NCI-H1930 (cell line): ENCODE data around the gene OR5K3.
"Not testable (repeated sequence)": the region's sequence is repeated elsewhere in the genome, so short reads cannot be mapped to it uniquely, and the experiment has no call there.

Experiments used
- DNase-seq, 2 experiments: peaks; one replicate each; lab custom pipeline; 2025; lab: John Stamatoyannopoulos, UW

Gene OR5K3, protein sequence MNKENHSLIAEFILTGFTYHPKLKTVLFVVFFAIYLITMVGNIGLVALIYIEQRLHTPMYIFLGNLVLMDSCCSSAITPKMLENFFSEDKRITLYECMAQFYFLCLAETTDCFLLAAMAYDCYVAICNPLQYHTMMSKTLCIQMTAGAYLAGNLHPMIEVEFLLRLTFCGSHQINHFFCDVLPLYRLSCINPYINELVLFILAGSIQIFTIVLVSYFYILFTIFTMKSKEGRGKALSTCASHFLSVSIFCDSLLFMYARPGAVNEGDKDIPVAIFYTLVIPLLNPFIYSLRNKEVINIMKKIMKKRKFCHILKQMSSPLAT

DNA sequence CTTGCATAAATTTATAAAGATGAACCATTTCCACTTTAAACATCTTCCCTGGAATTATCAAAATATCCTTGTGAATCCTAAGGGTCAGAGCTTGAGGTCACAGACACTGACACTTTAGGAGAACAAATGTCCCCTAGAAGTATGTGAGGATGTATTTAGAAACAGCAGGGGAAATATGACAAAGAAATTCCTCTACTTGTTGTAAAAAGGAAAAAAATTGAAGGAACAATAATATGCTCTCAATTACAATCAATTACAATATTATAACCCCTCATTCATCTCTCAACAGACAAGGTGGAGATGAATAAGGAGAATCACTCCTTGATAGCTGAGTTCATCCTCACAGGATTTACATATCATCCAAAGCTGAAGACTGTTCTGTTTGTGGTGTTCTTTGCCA is at the start of gene OR5K3:
OR5K3 (plus strand) TSS at position 301 of the 400 bp plus-strand sequence; CDS start at position 301, 0 bp downstream.
- DNase-seq = no peak

DNA sequence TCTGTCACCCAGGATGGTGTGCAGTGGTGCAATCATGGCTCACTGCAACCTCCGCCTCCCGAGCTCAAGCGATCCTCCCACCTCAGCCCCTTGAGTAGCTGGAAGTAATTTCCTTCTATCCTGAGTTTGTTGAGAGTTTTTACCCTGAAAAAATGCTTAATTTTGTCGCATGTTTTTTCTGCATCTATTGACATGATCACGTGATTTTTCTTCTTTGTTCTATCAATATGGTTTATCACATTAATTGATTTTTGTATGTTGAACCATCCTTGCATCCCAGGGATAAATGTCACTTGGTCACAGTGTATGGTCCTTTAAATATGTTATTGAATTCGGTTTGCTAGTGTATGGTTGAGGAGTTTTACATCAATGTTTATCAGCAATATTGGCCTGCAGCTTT is 48.7 kb upstream of the OR5K3 start:
- DNase-seq = no peak

DNA sequence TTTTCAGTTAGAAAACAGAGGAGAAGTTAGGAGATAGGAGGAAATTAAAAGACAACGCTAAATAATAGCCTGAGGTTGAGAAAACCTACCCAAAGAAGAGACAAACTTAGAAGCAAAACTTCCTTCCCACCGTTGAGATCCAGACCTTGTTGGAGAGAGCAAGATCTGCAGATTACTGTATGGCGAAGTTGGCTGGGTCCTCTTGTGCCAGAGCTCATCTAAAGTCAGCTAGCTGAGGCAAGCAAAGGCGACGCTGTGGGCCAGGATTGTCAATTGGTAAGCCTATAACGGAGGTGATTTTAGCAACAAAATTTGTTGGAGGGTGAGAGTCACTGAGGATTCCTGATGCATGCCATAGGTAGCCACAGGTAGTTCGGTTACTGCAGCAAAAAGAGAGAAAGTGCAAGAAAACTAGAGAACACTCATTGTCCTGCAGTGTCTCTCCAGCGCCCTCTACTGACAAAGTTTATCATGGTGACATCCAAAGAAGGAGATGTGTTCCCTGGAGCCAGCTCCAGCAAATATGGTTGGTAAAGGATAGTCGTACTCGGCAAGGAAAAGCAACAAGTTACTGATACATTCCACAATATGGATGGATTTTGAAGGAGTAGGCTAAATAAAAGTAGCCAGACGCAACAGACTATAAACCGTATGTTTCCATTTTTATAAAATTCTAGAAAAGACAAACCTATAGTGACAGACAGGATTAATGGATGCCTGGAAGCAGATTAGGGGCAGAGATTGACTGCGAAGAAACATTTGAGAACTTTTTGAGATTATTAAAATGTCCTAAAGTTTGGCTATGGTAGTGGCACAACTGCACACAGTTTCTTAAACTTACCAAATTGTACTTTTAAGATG is 46.6 kb upstream of the OR5K3 start:
- peak; percentile 0 to 49 for DNase-seq

DNA sequence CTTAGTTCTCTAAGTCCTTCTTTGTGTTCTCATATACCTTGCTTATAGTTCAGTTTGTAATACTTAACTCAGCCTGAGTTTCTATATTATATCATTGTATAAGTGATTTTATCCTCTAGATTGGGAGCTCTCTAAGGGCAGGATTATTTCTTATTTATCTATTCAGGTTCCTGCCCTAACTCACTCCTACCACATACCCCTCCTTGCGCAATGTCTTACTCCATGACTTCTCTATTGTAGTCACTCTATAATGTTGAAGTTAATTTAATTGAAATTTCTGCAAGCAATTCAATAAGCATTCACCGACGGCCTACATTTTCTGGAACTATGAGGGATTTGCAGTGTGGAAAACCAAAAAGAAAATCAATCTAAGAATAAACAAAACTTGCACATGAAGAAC is 40.4 kb upstream of the OR5K3 start:
- no peak for DNase-seq

DNA sequence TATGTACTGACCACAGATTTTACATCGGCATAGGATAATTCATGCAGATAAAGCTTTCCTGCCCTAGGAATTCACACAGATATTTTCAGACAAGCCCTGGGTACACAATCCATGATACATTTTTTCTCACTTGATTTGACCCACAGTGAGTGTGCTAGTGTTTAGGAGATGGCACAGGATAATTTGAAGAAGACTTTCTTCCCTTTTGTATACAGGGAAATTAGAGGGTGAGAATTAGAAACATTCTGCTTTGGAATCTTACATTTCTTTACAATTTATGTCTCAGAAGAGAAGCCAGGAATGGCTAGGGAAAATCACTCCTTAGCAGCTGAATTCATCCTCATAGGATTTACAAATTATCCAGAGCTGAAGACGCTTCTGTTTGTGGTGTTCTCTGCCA is 36.9 kb upstream of the OR5K3 start, which contains the start of gene OR5K4:
OR5K4 (plus strand) TSS at position 301 of the 400 bp plus-strand sequence; CDS start at position 301, 0 bp downstream.
- no peak for DNase-seq

DNA sequence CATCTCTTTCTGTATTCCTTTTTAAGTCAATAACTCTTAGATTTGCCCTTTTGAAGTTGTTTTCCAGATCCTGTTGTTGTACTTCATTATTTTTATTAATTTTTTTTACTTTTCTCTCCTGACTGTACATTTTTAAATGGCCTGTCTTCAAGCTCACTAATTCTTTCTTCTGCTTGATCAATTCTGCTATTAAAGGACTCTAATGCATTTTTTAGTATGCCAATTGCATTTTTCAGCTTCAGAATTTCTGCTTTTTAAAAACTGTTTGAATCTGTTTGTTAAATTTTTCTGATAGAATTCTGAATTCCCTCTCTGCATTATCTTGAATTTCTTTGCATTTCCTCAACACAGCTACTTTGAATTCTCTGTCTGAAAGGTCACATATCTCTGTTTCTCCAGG is 31.2 kb upstream of the OR5K3 start:
- DNase-seq = no peak

DNA sequence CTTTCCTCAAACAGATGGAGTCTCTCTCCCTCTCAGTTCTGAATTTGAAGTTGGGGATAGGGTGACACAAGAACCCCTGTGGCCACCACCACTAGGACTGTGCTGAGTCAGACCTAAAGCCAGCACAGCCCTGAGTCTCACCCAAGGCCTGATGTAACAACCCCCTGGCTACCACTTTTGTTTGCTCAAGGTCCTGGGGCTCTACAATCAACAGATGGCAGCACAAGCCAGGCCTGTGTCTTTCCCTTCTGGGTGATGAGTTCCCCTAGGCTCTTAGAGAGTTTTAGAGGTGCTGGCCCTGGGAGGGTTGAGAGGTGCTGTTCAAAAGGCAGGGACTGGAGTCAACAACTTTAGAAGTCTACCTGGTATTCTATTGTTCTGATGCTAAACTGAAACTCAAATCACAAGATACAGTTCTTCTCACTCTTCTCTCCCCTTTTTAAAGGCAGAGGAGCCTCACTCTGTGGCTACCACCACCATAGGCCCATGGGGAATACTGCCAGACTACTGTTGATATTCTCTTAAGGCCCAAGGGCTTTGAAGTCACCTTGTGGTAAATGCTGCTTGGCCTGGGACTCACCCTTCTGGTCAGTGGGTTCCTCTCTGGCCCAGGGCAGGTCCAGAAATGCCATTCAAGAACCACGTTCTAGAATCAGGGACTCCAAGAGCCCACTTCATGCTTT is 30.3 kb upstream of the OR5K3 start:
- no peak for DNase-seq

DNA sequence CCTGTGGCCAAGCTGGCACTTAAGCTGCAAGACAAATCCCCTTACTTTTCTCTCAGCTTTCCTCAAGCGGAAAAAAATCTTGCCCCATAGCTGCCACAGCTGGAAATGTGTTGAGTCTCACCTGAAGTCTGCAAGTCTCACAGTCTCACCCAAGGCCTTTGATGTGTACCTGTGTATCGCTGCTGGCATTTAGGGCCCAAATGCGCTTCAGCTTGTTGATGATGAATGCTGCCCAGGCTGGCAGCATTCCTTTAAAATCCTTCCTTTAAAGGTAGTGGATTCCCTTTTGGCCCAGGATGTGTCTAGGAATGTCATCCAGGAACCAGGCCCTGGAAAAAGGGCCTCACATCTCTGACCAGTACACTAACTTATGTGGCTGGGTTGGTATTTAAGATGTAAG is 29.8 kb upstream of the OR5K3 start:
- DNase-seq = no peak

DNA sequence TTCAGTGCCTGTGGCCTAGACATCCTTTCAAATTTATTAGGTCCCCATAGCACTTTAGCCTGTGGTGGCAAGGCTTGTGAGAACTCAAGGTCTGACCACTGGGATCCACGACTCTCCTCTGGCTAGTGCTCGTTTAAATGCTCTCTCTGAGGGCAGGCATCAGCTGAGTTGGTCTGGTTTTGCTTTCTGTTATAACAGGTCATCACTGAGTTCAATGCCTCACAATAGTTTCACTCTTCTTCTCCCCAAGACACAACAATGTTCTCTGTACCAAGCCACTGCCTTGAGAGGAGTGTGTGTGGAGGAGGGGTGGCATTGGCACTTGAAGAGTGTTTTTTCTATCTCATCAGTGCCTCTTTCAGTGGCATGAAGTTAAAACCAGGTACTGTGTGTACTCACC is 29.2 kb upstream of the OR5K3 start:
- no peak for DNase-seq

DNA sequence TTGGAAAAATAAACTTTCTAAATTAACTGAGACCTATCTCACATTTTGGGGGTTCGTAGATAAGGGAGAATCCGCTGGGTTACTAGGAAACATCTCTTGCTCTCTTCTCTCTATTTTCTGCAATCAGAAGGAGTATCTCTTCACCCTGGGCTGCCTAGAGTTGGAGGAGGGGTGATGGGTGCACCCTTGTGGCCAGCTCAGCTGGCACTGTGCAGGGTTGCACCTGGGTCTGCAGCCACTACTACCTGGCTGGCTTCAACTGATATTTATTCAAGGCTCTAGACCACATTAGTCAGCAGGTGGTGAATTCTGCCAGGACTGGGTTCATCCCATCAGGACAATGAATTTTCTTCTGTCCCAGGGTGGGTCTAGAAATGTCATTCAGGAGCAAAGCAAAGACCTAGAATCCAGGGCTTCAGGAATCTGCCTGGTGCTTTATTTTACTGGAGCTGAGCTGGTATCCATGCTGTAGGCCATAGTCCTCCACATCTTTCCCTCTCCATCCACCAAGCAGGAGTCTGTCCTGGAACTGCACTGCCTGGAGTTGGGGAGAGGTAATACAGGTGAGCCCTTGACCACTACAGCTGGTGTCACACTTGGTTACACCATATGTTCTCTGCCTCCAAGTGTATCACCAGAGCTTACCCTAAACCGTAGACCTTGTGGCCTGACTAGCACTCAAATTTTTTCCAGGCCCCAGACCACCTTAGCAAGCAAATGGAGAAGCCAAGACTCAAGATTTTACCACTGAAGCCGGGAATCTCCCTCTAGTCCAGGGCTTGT is 22.8 kb upstream of the OR5K3 start:
- DNase-seq = no peak

DNA sequence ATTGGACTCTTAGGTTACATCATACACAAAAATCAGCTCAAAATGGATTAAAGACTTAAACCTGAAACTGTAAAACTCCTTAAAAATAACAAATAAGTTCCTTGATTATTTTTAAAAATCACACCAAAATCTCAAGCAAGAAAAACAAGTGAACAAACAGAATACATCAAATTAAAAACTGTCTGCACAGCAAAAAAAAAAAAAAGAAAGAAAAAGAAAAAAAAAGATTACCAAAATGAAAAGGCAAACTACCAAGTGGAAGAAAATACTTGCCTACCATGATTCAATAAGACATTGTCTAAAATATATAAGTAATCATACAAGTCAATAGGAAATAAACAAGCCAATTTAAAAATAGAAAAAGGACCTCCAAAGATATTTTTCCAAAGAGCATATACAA is 19.3 kb upstream of the OR5K3 start:
- DNase-seq = no peak

DNA sequence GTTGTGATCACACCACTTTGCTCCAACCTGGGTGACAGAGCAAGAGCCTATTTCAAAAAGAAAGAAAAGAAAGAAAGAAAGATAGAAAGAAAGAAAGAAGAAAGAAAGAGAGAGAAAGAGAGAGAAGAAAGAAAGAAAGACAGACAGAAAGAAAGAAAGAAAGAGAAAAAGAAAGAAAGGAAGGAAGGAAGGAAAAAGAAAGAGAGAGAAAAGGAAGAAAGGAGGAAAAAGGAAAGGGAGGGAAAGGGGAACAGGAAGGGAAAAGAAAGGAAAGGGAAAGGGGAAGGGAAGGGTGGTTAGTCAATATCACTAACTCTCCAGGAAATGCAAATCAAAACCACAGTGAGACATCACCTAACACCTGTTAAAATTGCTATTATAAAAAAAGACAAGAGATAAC is 18.6 kb upstream of the OR5K3 start:
- no peak for DNase-seq

DNA sequence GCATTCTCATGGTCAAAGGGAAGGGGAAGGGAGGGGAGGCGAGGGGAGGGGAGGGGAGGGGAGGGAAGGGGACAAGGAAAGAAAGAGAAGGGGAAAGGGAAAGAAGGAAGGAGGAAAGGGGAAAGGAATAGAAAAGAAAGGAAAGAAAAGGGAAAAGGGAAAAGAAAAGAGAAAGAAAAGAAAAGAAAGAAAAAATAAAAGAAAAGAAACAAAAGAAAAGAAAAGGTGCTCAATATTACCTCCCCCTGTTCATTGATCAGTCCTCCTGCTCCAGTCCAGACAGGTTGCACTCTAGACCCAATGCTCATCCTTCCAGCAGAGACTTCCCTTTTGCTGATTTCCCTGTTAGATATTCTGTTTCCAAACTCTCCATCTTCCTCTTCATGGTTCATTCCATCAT is 18.0 kb upstream of the OR5K3 start:
- no peak for DNase-seq

DNA sequence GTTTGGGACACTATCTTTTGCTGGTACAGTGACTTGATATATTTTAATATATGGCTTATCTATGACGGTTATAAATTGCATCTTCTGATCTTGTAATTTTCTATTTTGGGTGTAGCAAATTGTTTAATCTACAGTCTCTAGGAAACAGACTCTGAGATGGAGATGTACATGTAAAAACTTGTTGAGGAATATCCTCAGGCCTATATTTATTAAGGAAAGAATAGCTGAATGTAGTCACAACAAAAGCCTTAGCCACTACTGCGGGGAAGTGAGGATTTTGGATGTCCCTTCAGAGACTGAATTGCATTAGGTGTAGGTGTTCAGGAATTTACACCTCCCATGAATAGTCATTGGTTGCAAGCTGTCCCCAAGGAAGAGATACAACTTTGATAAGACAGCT is 13.8 kb upstream of the OR5K3 start:
- DNase-seq = no peak

DNA sequence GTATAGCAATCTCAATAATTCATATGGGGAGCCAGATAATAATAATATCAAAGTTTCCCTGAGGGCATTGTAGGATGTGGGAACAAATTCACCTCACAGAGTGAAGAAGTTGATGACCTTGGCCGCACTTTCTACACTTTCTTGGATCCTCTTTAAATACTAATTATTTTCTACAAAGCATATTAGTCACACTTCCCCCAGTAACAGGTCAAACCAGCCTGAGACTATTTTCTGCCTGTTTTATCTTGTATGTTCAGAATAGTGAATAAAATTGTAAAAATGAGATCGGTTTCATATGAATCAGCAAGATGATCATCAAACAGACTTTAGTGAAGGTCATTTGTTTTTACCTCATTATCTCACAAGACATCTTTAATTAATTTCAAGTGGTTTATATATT is 2.3 kb upstream of the OR5K3 start:
- DNase-seq = no peak

DNA sequence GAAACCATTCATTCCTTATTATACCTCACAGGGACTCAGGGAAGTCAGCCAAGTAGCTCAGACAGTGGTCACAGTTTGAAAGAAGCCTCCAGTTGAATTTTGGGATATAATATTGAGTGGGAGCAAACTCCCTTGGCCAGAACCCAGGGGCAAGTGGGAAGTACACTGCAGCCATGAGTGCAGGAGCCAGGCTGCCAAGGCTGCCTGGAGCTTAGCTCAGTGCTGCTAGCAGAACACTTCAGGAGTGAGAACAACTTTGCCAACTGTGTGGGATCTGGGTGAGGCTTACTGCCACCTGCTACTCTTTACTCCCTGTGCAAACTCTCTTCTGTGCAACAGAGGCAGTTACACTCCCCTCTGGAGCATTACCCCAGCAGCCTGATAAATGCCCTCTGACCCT is 4.6 kb downstream of the OR5K3 start:
- DNase-seq = no peak

DNA sequence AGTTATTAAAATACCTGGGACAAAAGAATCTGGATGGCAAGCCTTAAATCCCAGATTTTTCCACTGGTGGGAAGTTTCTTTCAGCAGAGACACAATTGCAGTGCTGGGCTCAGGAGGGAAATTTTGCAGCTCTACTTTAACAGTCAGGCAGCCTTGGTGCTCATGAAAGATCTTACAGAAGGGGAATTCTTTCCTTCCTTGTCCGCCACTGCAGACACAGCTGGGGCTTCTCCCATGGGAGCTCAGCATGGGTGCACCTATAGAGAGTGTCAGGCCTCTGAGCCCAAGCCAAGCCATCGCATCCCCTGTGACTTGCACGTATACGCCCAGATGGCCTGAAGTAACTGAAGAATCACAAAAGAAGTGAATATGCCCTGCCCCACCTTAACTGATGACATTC is 6.0 kb downstream of the OR5K3 start:
- DNase-seq = not testable (repeated sequence)

DNA sequence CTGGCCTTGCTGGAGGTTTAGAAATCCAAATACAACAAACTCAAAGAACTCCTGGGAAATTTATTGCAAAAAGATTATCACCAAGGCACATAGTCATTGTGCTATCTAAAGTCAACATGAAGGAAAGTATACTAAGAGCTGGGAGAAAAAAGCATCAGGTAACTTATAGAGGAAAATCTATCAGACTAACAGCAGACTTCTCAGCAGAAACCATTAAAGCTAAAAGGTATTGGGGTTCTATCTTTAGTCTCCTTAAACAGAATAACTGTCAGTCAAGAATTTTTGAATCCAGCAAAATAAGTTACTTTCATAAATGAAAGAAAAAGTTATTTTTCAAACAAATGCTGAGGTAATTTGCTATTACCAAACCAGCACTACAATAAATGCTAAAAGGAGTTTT is 8.0 kb downstream of the OR5K3 start:
- DNase-seq = no peak

DNA sequence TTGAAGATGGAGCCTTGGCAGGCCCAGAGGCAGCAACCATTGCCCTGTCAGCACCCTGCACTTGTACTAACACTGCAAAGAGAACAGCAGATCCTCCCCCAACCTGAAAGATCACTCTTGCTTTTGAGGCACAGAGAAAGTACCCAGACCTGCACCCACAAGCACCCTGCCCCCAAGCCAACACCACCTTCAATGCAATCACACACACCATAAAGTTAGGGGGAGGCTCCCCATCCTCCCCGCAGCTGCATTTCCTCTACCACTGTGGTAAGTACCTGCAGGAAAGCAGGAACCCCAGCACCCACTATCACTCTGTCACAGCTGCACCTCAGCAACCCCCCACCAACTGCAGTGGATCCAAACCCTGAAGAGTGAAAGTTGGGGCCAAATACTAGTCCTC is 12.0 kb downstream of the OR5K3 start:
- DNase-seq = no peak

DNA sequence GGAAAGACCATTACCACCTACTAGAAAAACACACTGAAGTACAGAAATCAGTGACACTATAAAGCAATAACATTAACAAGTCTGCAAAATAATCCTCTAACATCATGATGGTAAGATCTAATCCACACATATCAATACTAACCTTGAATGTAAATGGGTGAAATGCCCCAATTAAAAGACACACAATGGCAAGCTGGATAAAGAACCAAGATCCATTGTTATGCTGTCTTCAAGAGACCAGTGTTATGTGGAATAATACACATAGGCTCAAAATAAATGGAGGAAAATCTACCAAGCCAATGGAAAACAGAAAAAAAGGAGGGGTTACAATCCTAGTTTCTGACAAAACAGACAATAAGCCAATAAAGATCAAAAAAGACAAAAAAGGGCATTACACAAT is 13.5 kb downstream of the OR5K3 start:
- DNase-seq = no peak

DNA sequence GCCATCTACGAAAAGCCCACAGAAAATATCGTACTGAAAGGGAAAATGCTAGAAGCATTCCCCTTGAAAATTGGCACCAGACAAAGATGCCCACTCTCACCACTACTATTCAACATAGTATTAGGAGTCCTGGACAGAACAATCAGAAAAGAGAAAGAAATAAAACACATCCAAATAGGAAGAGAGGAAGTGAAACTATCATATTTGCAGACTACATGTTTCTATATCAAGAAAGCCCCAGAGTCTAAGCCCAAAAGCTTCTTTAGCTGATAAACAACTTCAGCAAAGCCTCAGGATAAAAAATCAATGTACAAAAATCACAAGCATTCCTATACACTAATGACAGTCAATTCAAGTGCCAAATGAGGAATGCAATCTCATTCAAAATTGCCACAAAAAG is 15.6 kb downstream of the OR5K3 start:
- no peak for DNase-seq

DNA sequence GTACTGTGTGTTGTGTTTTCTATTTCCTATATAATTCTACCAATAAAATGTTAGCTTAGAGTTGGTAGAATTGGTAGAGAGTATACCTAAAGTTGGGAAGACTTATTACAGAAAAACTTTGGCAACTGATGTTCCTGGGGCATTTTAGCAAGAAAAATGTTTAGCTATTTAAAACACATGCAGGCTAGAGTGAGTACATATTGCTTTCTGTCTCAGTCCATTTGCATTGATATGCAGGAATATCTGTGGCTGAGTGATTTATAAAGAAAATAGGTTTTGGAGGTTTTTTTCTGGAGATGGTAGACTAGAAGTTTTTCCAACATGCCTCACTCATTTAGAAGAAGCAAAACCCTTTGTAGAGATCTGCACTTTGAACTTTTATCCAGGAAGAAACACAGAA is 42.1 kb downstream of the OR5K3 start:
- no peak for DNase-seq
